ENCODE data around the gene SUPT6H.
A peak's percentile ranks its signal among the peaks of the same experiment; 100 is the strongest.

Gene SUPT6H

DNA sequence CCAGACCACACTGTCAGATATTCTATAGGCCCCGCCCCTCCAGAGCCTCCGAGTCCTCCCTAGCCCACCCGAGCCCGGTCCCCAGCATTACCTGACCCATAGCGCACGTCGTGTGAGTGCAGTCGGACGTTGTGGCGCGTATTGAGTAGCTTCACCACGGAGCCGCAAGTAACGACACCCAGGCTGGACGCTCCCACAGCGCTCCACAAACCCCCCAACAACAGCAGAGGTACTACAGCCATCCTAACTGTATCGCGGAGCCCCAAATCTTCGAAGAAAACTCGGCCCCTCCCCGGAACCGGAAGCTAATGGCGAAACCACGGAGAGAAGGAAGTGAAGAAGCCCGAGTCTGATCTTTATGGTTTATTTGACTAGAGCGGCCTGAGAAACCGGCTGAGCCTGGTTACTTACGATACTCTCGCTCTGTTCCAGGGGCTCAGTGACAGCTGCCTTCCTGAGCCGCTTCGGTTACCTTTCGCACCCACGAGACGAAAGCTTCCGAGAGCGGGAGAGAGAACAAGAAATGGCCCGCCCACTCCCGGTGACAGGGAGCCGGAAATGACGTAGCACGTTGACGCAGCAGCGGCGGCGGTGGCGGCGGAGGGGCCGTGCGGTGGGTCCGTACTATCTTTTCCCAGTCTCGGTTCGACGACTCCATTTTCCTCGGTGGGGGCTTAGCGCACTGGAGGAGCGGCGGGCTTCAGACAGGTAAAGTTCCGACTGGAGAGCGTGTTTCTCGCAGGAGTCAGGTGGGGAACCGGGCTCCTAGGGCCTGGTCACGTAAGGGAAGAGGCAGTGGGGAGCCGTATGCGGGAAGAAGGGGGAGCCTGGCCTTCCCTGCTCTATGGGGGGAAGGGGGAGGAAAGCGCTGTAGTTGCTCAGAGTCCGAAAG is at the start of gene SUPT6H, which contains the start of gene SDF2:
Gene SUPT6H (plus strand): TSS at position 571 of the 892 bp plus-strand sequence. CDS start 11,197 bp downstream, outside the sequence.
Gene SDF2 (minus strand): TSS at position 272 of the 892 bp plus-strand sequence. CDS start 30 bp downstream, at position 242.
- DNase-seq, result peak; percentile 88 to 96 (median 94)

DNA sequence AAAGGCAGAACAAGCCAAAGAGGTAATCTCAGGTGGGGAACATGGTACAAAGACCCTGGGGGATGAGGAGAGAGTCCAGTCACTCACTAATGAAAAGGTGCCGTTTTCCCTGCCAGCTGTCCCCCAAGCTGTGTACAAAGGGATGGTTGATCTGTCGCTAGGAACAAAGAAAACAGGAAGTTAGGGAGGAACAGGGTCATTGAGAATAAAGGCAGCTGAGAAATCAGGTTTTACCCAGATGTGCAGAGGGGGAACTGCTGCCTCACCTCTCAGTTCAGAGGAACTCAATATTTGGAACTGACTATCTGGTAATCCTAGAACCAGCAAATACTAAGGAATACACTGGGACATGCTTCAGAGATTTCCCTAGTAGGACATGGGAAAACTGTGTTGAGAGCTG is 49.5 kb upstream of the SUPT6H start:
- DNase-seq, result peak in 2 of 3 experiments; percentile 14 to 53

DNA sequence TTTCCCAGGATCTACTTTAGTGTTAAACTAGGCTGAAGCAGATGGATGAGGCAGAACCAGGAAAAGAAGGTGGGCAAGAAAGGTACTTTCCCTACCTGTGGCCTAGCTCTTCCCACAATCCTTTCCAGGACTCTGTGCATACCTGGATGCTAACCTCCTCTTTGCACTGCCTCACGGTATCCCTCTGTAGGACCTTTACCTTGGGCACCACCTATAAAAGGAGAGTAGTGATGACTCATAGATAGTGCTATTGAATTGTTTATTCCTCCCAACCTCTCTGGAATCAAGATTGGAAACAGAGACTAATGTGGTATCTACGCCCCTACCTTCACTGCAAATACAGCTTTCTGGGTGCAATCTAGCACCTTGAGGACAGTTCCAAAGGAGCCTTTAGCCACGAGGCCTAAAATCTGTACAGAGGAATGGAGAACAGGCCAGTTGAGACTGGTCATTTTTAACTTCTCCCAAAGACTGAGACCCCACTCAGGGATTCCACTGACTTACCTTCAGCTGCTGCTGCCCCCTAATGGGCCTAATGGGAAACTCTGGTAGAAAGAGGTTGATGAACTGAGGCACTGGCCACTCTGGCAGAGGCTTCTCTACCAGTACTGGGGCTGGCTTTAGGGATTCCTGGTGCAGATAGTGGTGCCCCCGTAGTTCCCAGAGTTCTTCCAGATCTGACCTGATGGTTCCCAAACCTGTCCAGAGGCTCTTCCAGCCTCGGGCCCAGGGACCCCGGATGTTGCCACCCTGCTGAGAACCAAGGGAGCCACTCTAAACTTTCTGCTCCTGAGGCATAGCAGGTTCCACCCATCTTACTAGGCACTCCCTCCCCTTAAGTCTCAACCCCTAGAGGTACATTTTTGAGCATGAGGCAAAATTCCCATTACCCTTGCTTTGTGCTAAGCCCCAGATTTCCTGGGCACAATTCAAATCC is 48.8 kb upstream of the SUPT6H start:
- peak; percentile 12 to 63 (median 25) for DNase-seq

DNA sequence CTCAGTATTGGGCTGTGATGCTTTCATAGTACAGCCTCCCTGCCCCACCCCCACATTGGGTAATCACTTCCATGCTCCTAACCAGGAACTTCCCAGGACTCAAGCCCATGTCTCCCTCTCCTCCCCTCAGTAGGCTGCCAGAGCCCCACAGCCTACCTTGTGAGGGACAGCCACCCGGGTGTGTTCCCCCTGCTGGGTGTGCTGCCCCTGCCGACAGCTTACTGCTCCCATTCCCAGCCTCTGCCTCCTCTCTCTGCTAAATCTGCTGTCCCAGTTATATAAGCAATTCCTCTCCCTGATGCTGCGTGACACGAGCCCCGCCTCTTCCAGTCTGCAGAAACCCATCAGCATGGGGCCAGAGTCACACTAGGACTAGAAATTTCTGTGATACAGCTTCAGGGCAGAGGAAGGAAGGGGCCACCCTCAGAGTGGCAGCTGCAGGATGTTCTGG is 48.0 kb upstream of the SUPT6H start, which contains the start of gene RSKR:
Gene RSKR (minus strand): TSS at position 255 of the 451 bp plus-strand sequence. CDS start 24 bp downstream, at position 231.
- DNase-seq, result no peak

DNA sequence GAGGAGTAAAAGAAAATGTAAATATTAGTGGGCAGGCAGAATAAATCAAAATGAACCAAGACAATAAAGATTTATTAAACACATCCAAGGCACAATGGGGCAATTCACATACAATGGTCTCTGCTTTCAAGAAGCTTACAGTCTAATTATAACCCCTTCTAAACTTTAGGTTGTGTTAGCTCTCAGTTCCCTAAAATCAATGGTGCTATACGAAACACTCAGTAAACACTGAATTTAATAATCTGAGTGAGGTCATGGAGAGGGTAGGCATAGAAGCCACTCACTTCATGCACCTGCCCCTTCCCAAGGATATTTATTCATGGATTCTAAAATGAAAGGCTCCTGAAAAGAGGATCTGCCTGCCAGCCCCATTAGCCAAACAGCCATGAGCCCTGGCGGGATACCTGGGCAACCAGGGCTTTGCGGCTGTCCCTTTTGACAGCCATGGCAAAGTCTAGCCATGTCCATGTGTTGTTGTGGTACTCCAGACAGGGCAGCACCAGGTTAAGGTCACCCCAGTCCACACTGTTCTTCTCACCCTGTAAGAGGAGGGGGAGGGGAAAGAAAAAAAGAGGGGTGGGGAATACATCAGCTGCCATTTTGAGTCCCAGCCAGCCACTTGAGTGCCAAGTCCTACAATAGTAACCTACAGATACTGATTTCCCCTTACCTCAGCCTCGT is 46.6 kb upstream of the SUPT6H start:
- no peak for DNase-seq

DNA sequence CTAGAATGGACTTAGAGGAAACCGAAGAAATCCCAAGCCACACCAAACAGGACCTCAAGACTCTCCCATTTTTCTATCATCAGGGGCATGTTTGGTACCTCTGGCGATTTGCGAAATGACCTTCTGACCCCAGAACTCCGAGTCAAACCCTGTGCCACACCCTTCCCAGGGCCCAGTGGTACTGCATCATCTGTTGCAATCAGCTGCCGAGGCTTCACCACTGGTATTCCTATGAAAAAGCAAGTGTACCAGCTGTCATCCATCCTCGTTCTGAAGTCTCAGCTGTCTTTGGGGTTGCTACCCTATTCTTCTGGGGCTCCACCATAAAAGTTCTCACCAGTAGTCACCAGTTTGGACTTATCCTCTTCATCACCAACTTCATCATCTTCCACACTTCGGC is 45.7 kb upstream of the SUPT6H start:
- DNase-seq, result no peak

DNA sequence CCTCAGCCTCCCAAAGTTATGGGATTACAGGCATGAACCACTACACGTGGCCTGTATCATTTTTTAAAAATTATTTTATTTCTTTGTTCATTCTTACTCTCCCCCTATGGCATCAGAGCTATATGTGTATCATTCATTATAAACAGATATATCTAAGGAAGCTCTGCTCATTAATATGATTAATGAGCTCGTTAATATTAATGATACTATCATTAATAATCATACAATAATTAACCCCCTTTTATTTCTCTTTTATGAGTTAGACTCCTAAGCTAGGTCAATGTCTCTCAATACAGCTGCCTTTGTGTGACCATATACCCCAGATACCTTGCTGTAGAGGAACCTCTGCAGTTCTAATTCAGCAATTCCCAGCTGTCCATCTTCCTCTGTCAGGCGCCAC is 43.5 kb upstream of the SUPT6H start:
- DNase-seq, result no peak

DNA sequence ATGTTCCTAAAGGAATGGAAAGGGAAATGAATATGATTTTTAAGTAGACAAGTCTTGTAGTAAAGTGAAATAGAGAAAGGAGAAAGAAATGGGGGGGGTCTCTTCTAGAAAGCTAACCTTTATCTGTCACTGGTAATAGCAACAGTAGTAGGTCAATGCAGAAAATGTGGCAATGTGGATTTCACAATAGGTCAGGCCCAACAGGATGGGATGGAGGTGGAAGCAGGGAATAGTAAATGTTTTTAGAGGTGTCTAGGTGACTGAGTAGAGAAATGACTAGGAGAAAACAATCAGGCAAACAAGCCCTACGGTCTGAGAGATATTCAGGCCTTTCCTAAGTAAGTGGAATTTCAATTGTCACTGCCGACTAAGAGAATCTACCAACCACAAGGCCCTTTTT is 42.0 kb upstream of the SUPT6H start:
- no peak for DNase-seq

DNA sequence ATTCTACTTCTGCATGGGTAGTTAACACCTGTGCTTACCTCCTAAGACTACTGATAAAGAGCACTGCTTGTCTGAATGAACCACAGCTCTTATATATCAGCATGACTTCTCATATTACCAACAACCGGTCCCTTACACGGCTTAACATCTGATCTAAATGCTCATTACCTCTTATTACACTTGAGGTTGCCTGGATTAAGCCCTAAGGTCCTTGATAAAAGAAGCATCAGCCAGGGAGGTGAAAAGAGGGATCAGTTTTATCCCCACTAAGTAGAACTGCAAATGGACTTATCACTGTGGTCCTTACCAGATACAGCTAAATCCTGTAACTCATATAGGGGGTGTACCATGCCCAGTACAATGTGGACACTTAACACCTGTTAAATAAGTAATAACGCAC is 39.8 kb upstream of the SUPT6H start:
- no peak for DNase-seq

DNA sequence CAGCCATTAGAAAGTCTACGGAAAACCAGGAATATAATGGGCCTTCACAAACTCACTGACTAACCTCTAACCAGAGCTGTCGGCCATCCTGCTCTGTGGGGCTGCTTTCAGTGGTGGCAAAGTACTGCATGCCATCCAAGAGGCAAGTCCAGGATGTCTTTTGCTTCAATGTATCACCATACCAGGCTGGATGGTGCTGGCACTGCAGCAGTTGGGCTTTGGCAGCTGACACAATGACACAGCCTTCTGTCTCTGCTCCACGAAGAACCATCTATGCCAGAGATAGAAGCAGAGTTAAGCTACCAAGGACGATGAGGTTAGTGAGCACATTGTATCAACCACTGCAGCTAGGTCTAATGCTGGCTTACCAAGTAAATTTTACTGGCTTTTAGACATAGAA is 38.3 kb upstream of the SUPT6H start:
- no peak for DNase-seq

DNA sequence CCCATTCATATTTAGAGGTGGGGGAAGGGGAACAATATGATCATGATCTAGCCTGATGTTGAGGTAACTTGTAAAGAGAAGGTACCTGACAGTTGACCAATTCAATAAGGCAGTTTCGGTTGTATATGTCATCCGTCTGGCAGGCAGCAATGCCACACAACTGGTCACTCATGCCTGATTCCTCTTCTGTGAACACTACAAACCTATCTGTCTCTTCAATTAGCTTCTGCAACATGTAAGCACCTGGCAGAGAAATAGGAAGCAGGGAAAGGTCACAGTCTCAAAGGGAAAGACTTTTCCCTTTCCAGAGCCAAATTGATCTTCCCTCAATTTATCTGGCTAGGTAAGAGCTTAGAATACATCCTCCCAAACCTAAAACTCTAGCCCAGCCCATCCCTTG is 37.9 kb upstream of the SUPT6H start:
- no peak for DNase-seq

DNA sequence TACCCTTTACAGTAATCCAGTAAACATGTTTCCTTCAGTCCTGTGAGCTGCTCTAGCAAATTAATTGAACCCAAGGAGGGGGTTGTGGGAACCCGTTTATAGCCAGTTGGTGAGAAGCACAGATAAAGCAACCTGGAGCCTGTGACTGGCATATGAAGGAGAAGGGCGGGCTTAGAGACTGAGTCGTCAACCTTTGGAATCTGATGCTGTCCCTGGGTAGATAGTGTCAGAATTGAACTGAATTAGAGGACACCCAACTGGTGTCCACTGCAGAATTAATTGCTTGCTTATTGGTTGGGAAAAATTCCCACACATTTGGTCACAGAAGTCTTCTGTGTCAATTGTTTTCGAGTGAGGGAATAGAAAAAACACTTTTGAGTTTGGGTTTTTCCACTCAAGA is 35.2 kb upstream of the SUPT6H start:
- no peak for DNase-seq

DNA sequence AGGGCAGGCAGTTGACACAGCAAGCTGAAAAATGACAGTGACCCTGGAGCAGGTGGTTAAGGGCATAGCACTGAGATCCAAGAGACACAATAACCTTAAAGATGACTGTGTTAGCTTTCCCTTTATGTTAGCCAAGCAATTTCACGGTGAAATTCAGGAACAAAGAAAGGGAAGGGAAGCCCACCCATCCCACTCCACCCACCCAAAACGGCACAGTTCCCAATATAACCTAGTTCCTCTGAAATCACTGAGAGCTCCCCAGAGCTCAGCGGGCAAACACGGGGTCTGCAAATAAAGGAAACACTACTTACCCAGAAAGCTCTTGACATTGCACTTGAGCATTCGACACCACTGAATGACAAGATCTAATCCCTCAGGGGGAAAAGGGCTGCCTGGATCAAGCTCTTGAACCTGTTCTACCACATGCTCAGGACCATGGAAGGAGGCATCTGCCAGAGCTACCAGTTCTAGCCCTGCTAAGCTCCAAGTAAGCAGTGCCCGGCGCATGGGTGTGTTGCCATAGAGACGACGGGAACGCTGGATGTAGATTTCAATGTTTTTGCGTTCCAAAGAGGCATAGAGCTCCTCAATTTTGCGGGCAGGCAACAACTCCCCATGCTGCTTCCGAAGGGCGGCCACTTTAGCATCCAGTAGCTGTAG is 27.7 kb upstream of the SUPT6H start:
- DNase-seq, result peak in 1 of 3 experiments; percentile 77

DNA sequence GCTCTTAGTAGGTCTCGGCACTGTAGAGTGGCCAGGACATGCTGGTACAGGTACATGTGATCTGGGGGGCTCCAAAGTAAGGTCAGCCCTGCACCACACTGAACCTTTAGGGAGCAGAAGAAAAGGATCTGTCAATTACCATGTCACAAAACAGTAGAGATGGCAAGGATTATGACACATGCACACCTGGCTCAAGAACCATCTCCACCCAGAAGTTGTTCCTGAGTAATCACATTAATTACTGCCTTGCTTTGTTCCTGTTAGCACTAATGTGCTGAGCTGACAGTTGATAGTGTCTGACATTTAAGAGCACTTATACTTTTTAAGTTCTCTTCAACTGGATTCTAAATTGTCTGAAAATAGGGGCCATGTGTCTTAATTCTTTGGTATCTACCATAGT is 26.5 kb upstream of the SUPT6H start:
- no peak for DNase-seq

DNA sequence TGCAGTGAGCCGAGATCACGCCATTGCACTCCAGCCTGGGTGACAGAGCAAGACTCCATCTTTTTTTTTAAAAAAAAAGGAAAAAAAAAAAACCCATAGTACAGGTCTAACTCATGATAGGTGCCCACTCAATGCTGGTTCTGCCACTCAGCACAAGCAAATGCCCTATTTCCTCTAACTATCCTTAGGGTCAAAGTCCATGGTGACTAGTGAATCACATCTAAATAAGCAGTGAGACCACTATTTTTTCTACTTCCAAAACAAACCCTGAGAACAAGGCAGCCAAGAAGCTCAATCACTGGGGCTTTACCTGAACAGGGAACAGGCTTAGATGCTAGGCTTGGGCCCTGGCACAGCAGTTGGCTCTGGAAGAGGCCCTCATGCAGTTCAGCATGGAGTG is 20.4 kb upstream of the SUPT6H start:
- DNase-seq, result no peak

DNA sequence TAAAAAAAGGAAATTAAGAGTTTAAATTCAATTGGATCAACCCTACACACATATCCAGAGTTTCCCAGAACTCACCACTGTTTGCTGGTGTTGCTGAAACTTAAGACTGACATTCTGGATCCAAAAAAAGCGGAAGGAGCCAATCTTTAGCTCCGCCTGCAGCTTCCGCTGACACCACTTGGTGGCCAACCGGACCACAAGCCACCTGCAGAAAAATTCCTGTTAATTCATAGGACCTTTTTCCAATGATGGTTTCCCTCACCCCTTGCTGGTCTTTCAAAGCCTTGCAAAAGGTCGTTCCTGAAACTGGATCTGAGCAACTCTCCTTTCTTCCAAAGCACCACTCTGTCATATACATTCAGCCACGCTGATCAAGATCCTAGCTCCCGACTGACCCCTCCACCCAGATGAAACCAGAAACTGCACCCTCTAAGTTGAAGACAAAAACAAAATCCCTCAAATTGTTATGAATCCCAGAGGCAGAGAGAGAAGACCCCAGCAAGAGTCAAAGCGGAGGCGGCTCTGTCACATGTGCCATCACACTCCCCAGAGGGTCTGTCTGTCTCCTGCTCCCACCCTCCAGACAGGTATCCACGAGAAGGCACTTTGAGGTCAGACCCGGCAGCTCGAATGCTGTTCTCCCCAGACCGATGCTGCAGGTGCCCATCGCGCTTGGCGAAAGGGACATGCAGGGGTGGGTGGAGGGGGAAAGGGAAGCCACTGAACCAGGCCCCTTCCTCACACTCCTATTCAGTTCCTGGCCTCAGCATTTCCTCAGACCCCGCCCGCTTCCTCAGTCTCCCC is 17.8 kb upstream of the SUPT6H start:
- DNase-seq, result peak; percentile 35 to 66 (median 37)

DNA sequence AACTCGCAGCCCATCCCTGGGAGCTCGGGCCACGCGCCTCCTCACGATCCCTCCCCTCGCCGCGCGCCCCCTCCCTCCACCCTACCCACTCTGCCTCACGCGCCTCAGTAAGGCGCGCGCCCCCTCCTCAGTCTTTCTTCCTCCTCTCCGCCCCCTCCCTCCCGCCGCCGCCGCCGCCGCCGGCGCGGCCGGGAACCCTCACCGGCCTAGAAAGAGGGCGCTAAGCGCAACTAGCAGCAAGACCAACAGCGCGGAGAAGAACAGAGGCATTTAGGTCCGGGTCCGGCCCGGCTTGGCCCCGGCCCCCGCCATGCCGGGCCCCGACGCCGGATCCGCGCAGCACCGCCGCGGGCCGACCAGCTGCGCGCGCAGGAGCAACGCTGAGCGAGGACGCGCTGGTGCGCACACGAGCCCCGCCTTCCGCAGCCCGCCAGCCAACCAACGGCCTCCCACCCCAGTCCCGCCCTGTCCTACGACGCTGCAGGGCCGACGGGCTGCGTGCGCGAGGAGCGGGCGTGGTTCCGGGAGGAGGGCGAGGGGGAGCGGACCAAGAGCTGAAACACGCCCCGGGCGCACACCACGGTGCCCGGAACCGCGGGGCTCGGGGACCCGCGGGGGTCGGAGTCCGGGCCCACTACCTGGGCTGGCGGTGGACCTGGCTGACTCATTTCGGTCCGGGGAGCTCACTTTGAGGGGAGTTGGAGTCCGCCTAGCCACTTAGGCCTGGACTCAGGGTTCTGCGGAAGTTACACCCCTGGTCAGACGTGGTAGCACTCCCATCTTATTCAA is 17.0 kb upstream of the SUPT6H start, which contains the start of gene BLTP2:
Gene BLTP2 (minus strand): TSS at position 372 of the 789 bp plus-strand sequence. CDS start 102 bp downstream, at position 270.
- peak; percentile 92 to 95 (median 94) for DNase-seq

DNA sequence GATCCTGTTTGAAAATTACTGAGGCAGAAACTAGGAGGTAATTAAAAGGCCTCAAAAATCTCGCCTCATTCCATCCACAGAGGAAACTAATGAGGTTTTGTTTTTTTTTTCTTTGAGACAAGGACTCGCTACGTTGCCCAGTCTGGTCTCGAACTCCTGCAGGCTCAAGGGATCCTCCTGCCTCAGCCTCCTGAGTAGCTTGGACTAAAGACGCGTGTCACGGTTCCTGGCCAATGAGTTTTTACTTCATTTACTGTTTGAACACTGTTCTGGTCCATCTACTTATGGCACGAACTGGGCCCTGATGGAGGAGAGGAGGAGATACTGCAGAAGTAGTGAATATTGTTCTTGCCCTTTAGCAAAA is 16.4 kb upstream of the SUPT6H start:
- no peak for DNase-seq

DNA sequence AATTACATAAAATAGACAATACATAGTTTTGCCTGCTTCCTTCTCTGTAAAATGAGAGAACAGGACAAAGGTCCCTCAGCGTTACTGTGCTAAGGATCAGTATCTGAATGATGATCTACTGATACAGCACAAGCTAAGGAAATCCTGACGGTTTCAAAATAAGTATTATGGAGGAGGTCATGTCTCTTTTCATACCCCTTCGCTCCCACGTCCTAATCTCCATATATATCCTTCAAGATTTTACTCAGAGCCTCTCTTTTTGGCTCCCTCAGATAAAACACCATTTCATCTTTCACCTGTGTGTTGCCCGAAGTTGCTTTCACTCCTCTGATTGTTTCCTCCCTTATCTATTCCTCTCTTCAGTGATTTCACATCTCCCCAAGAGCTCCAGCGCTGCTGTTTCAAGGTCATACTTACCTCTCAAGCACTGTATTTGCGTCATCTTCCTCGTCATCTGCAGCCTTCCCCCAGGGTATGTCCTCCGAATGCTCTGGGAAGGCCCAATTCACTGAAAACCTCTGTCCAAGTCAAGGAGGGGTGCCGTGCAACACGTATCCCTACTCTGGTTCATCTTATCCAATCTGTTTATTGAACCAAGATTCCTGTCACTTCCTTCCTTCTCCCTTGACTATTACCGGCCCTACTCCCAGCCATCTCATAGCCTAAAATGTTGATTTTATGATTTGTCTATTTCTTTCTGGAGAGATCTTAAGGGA is 15.8 kb upstream of the SUPT6H start:
- no peak for DNase-seq

DNA sequence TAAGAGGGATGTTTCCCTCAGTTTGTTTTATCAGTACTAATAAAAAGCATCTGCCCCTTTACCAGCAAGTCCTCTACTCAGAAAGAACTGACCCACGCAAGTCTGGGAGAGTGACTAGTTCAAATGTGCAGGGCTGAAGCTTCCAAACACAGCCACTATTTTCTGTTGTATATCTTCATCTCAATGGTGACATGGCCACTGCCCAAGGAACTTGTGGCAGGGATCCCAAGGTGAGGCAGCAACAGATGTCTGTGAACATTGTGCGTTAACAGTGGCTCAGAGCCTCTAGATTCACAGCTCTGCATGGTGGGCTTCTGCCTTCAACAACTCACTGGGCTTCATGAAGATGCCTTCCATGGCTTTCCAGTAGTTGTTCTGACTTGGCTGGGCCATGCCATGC is 13.3 kb upstream of the SUPT6H start:
- DNase-seq, result no peak
